GM21390 (cell line): ENCODE measurements around the gene UXT.

Experiments
- ATAC-seq: cut with Tn5 transposase; IDR thresholded peaks from one replicate; pipeline ENCODE4 v1.9.1; 2021; ENCODE audit not compliant: unreplicated experiment

The UXT gene

DNA sequence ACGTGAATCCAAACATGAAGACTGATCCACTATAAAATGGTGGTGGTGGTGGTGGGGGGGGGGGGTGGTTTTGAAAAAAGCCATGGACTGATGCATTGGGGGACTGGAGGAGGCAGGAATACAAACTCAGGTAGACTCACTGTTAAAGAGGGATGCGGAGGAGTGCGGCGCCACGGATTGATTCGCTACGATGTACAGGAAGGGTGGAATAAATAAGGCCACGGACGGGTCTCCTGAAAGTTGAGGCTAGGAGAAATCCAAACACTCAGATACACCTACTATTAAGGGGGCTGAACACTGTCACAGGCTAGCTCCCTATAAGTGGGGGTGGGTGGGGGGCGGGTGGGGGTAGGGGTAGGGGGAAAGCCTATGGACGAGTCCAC lies 9.2 kb downstream of the UXT start:
- ATAC-seq: no peak

DNA sequence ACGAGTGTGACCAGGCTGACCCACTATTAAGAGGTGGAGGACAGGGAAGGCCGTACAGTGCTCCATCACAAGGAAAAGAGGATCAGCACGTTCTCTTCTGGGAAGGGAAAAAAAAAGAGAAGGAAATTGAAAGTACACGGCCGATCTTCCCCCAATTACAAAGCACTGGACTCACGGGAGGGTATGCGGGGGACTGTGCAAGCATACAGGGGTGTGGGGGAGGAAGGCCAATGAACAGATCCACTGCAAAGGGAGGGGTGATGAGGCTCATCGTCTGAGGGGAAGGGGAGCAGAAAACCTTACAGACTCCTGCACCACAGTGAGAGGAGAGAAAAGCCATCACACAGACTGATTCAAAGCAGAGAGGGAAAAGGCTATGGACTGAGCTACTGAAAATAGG lies 9.7 kb downstream of the UXT start:
- no peak for ATAC-seq

DNA sequence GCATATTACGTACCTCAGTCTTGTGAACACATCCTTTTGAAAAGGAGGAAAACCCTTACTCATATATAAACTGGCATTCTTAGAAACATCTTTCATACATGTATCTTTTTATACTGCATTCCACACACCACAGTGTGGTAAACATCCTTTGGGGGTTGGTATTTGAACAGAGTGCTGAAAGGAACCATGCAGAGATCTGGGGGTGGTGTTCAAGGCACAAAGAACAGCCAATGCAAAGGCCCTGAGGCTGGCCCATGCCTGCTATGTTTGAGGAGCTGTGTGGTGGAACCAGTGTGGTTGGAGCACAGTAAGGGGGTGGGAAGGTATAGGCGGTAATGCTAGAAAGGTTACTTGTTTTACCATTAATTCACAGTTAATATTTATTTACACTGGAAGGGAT lies 10.6 kb downstream of the UXT start:
- no peak for ATAC-seq

DNA sequence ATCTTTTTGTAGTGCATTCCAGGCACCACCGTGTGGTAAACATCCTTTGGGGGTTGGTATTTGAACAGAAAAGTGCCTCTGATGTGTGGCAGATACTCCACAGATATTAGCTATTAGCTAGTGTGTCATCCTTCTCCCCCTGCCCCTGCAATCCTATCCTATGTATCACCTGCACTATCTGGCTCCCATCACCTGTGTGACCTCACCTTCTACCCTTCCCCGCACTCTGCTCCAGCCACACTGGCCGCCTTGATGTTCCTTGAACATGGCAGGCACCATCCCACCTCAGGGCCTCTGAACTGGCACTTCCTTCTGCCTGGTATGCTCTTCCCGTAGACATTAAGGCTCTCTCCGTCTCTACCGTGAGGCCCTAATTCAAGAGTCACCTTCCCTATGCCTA lies 12.3 kb downstream of the UXT start:
- ATAC-seq: no peak

DNA sequence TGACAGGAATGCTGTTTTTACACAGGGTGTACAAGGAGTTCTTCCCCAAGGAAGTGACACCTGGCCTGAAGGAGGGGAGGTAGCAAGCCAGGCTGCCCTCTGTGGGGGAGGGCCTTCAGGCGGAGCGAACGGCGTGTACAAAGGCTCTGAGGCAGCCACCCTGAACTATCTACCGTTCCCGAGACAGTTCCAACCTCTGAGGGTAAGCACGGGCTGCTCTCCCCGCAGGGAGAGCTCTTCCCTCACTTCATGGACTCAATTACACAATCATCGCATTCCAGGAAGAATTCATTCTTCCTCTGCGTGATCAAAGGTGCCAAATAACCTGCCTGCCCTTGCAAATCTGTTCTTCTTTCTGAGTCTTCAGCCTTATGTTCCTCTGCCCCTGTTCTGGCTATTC lies 13.4 kb downstream of the UXT start:
- no peak for ATAC-seq

DNA sequence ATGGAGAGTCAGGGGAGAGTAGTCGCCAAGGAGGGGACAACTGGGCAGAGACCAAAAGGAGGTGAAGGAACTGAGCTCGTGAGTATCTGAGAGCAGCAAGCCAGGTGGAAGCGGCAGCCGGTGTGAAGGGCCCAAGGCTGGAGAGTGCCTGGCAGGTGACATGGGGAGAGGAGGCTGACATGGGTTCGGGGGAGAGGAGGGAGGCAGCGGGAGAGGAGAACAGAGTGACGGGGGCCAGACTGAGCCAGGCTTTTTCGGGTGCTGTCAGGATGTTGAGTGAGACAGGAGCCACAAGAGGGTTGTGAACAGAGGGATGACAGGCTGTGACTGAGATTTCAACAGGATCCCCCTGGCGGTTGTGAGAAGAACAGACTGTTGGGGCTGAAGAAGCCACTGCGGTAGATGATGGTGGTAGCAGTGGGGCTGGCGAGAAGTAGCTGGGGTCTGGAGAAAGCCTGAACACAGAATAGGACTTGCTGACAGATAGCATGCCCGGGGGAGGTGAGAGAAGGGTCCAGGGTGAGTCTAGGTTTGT lies 14.4 kb downstream of the UXT start:
- no peak for ATAC-seq

DNA sequence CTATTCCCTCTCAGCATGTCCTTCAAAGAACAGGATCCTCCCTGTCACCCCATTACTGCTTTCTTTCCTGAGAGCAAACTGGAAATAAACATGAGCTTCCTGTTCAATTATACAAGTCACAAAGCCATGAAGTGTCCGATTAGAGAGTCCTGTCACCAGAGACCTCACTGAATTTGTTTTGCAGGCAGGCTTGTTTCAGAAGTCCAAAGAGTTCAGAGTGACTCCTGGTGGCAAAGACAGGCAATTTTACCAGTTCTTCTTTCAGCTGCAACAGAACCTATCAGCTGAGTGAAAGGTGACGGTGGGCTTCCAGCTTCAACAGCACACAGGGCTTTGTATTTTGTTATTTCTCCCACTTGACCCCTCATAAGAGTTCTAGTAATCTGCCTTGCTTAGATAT lies 15.1 kb downstream of the UXT start:
- ATAC-seq: no peak

DNA sequence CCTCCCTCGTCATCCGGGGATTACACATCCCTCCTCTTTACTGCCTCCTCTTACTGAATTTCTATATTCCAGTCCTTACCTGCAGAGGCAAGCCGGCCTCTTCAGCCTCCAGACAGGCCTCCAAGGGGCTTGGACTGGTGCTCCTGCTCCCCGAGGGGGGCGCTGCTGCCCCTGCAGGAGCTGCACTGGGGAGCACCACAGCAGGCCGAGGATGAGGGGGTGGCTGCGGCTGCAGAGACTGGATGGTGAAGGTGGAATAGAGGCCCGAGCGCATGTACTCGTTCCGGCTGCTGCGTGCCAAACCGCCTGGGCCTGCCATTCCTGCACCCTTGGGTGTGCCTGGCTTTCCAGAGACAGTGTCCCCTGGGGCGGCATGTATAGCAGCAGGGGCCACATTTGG lies 20.2 kb downstream of the UXT start:
- ATAC-seq: no peak

DNA sequence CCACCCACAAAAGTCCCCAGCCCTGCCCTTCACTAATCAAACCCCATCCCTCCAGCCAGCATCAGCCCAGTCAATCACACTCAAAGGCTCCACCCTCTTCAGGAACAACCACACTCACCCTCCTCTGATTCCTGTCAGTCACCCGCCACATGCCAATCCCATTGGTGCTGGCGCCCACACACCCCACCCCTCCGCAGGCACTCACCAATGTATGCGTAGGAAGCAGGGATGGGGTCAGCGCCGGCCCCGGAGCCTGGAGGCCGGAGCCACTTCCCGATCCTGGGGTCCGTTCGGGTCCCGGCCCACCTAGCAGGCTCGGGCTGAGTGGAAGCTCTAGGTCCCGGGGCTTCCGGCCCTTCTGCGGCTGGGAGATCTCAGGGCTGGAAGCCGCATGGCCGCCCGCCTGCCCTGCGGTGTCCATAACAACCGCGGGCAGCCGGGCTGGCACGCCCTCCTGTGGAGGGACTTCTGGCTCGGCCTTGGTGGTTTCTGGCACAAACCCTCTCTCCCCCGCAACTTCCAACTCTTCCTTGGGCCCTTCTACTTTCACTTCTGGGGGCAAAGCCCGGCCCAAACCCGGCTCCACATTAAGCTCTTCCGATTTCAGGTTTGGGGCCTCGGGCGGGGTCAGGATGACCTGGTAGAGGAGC lies 21.3 kb downstream of the UXT start:
- peak; percentile 71 for ATAC-seq

DNA sequence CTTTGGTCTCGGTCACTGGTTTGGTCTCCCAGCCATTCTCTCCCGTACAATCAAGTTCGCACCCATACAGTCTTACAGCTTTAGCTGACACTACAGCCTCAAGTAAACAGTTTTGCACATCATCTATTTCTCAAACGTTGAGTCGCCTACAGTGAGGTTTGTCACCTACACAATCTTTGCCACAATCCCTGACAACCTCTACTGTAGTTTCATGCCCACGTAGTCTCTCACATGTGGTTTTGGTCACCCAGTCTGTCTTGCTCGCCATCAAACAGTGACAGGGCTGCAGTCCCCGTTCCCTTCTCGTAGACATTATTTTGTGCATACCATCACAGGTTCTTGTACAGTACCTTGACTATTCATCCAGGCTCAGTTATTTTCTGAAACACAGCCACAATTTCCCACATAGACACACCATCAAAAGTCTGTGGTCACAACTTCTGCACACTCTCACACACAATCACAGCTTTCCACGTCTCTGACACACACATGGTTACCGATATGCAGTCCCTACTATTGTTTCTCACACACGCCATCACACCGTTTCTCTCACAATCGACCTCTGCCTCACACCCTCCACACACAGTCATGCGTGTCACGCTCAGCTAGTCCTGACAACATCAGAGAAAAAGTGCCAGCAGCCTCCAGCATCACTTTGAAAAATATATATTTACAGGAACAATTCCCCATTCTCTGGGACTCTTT lies 24.0 kb downstream of the UXT start:
- no peak for ATAC-seq

DNA sequence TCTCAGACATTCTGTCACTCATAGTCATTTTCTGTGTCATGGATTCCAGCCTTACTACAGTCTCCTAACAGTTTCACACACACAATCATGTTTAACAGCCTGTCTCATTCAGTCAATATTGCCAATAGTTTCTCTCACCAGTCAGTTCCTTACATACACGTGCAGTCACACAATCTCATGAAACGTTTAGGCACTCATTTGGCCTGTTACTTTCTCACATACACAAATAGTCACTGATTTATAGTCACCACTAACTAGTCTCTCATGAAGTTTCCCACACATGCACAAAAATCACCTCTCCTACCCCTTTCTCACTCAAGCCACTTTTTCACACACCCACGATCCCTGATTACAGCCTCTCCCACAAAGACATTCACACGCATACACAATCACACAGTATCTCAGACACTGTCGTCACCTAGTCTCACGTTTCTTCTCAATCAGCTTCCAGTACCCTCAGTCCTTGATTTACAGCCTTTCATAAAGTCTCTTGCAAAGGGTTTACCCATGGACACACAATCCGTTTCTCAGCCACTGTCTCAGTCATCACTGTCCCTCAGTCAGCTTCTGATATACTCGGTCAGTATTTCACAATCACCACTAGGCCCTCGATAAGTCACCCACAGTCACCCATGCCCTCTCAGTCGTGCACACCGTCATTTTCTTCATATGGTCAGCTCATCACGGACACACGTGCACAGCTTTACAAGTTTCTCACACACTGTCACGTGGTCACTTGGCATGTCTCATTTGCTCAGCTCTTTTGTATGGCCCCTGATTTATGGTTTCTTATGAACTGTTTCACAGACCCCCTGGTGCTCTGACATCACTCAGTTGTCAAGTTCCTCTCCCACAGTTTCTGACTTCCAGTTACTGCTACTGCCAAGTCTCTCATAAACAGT lies 25.0 kb downstream of the UXT start:
- ATAC-seq: no peak

DNA sequence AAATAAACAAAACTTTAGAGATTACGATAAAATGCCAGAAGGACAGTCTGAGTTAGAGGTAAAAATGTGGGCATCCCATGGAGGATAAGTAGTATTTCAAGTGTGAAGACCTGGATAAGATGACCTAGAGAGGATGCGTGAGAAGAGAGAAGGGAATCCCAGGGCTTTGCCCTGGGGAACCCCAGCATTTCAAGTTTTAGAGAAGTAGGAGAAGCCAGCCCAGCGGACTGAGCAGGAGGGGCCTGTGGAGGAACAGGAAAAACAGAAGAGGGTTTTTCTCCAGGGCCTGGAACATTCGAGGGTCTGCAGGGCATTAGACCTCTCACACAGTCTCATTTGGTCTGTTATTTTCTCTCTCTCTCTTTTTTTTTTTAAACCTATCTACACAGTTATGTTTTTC lies 26.3 kb downstream of the UXT start:
- no peak for ATAC-seq

DNA sequence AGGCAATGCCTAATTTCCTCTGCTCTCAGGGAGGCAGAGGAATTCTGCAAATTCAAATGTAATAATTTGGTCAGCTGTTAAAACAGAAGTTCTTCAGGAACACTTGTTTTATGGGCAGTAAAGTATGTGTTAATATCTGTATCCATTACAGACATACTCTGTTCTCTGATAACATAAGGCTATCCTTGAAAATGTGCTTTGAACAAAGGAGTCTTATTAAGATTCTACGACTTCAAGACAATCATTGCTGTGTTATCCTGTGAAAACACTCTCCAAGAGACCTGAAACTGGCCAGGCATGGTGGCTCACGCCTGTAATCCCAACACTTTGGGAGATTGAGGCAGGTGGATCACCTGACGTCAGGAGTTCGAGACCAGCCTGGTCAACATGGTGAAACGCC lies 27.3 kb downstream of the UXT start:
- no peak for ATAC-seq

DNA sequence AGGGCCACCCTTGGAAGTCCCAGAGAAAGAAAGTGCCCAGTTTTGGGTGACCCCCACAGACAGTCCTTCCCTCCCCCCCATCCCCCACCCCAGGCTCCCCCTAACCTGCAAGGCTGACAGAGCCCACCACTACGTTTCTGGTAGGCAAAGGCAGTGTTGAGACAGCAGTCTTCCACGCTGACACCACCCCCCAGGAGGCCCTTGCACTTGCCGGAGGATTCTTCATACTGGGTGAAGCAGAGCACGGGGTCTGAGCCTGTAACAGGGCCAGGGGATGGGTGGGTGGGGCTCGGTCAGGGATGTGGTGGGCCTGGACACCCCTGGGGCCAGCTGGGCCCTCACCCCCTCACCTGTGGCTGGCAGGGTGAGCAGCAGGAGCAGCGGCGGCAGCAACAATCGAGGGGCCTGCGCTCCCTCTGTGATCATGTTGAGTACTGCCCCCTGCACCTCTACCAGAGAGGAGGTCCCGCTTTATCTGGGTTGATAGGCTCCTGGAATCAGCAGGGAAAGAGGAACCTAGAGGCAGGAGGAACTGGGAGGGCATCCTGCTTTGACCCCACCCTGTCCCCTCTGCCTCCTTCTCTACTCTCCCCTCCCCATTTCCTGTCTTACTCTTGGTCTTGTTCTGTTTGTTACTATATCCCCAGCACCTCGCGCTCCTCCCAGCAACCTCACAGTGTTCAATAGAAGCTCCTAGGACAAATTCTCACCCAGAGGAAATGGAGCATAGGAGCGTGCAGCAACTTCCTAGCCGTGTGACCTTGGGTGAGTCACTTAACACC lies 29.4 kb downstream of the UXT start, which contains the start of gene CFP:
TSS of gene CFP (minus strand) at position 512 of the 782 bp plus-strand sequence. CDS start at position 426, 86 bp downstream.
- no peak for ATAC-seq

DNA sequence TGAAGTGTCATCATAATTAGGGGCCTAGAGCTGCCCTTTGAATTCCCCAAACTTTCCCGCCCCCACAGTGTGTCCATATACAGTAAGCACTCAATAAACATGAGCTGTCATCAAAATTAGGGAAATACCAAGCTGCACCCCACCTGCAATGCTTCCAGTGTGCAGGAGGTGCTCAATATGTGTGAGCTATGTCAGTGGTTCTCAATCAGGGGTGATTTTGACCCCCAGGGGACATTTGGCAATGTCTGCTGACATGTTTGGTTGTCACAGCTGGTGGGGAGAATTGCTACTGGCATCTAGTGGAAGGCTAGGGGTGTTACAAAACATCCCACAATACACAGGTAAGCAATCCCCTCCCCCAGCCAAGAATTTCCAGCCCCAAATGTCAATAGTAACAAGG lies 30.0 kb downstream of the UXT start:
- no peak for ATAC-seq

DNA sequence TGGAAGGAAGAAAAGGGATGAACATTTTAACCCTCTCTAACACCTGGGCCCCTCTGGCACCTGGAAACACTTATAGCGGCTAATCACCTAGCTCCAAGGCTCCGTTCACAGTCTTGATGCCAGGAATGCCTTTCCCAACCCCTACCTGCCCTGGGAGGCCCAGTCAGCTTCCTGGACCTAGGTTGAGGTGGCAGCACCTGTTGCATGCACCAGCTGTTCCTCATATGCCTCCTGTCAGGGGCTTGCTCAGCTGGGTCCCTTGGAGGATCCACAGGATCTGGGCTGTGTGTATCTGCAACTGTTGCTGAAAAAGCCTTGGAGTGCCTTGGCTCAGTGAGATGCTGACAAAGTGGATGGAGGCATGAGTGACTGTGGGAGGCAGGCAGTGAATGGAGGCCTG lies 33.6 kb downstream of the UXT start:
- ATAC-seq: no peak

DNA sequence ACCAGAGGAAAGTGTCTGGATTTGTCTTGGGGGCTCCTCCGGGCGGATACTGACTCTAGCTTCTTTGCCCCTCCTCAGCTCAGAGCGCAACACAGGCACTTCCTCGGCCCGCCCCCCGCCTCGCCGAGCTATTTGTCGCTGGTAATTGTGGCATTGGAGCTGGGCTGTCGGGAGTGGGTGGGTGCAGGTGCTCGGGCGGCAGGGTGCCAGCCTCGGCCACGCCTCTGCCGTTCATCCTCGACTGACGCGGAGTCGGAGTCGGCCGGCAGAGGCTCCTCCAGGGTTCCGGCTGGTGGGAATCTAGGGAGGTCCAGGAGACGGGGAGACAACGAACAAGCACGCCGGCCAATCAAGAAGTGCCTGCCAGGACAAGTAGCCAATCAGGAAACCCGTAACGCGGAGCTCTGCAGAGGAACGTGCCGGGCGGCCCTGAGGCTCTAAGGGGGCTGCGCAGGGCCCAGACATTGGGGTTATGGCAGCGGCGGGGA lies 35.4 kb downstream of the UXT start:
- ATAC-seq: no peak

DNA sequence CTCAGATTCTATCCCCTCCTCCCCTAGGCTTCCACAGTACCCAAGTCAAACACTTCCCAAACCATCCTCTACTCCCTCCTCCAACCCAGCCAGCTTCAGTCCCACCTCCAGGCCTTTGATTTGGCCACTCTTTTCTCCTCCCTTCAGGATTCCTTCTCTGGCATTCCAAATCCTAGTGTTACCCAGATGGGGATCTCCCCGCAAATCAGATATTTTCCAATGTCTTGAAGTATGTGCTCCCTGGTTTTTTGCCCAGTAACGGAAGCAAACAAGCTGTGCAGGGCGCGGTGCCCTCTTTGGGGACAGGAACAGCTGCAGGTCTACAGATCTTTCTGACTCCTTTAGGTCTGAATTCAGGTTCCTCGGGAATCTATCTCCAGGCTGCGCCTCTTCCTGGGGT lies 37.1 kb downstream of the UXT start:
- no peak for ATAC-seq

DNA sequence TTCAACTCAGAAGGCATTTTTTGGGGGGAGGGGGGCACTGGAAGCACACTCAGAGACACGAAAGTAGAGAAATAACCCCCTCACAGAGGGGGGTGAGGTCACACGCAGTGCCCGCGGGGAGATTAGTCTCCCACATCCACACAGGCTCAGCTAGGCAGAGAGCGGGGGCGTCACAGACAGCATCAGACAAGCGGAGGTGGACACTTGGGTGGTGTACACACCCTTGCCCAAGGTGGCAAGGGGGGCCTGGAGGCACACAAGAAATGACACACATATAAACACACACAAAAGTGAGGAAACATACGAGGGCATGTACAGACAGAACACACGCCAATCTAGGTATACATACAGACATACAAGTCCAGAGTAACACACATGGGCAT lies 38.7 kb downstream of the UXT start:
- no peak for ATAC-seq

DNA sequence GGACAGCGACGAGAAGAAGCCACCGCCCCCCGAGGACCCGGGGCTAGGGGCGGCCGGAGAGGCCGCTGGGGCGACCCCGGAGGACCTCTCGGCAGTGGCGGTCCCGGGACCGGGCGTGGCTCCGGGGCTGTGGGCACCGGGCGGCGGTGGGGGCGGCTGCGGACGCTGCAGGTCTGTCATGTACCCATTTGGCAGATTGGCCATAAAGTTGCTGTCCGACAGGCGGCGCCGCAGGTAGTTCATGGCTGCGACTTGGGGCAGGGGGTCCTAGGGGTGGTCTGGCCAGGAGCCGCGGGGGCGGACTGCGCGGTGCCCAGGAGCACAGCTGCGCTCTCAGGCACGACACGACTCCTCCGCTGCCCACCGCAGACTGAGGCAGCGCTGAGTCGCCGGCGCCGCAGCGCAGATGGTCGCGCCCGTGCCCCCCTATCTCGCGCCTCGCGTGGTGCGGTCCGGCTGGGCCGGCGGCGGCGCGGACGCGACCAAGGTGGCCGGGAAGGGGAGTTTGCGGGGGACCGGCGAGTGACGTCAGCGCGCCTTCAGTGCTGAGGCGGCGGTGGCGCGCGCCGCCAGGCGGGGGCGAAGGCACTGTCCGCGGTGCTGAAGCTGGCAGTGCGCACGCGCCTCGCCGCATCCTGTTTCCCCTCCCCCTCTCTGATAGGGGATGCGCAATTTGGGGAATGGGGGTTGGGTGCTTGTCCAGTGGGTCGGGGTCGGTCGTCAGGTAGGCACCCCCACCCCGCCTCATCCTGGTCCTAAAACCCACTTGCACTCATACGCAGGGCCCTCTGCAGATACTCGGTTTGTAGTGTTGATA lies 39.3 kb downstream of the UXT start, which contains the start of gene SYN1:
TSS of gene SYN1 (minus strand) at position 372 of the 817 bp plus-strand sequence. CDS start at position 243, 129 bp downstream.
- peak; percentile 75 for ATAC-seq
